Motor neuron (in vitro differentiated cells): Measurements from ENCODE around the gene TAF6. TPM values are rescaled to one million over a fixed set of nuclear protein-coding genes. Genes with fewer than 3 reads are reported as not detected.
A peak's percentile ranks its signal among the peaks of the same experiment; 100 is the strongest.
"Not testable (repeated sequence)": the region's sequence is repeated elsewhere in the genome, so short reads cannot be mapped to it uniquely, and the experiment has no call there.

Source experiments
- ATAC-seq, 8 experiments: fragments of 200-7000 bp; cut with Tn5 transposase; replicated peaks in 6 of 8; 2 replicates each; pipeline ENCODE4 v1.8.0; 2021; ENCODE audit warnings: mild to moderate bottlenecking in 8 of 8, moderate library complexity in 8 of 8
- H3K27ac ChIP-seq, 2 donors: fragments of 250-450 bp; sonication (Bioruptor Pico); 2 replicates each; pipeline ENCODE4 v1.9.0; 2021; ENCODE audit warnings: antibody characterized with exemption in 2 of 2, mild to moderate bottlenecking in 2 of 2, moderate library complexity in 1 of 2
- H3K4me1 ChIP-seq, 2 donors: fragments of 250-450 bp; sonication (Bioruptor Pico); replicated peaks in 1 of 2; 2 replicates each; pipeline ENCODE4 v1.6.1; 2021; ENCODE audit warnings: antibody characterized with exemption in 2 of 2, mild to moderate bottlenecking in 2 of 2, moderate library complexity in 1 of 2
- H3K4me3 ChIP-seq, 5 donors: fragments of 250-450 bp; sonication (Bioruptor Pico); 2 replicates each; pipeline ENCODE4 v1.9.0; 2021; ENCODE audit warnings: antibody characterized with exemption in 5 of 5, mild to moderate bottlenecking in 5 of 5, moderate library complexity in 4 of 5
- WGBS, 10 experiments: fragments of 450-650 bp; shearing (Covaris generic); methylation state at CpG; one replicate each; pipeline ENCODE4 v1.0.0; 2022; 5-methylcytosine and 5-hydroxymethylcytosine counted together
- in situ Hi-C, 9 experiments: fragments of 400-800 bp; cut with MboI; loops; one replicate each; pipeline ENCODE4 v1.15.0; 2021; ENCODE audit warnings: low sequenced_read_pairs in 9 of 9, low pct_unique_long_range_greater_than_20kb in 2 of 9; ENCODE audit not compliant: unreplicated experiment in 9 of 9
- total RNA-seq, 8 experiments: library from RNA; unstranded; fragments of 300-600 nt; gene quantifications; 2 replicates each; pipeline versions ENCODE4 v1.2.3 to v1.2.4, GENCODE V29; 2022

The TAF6 gene
- total RNA-seq, 8 experiments from 2014 or later, result 18.0 to 49.1 (median 33.5) TPM

- H3K4me3 ChIP-seq, result peak overlapping the region in 2 of 5 donors; percentile 69 to 93
- H3K27ac ChIP-seq, result no peak overlapping the region
- 40 to 100% (median 90%) methylated on average over 1 to 2 of the region's 5 CpGs; no CpG with 5 or more reads in 7 of the 10 experiments for WGBS, 10 experiments
- H3K4me1 ChIP-seq, result peaks cover 6 to 10% of the 10 kb centered on the region in 2 donors
- ATAC-seq, result no peak
- in situ Hi-C loops, result no loop called here
Observed at GRCh38 chr7:100157069-100157333, 37.8 kb upstream of the TAF6 start.

- H3K27ac ChIP-seq, result no peak overlapping the region
- in situ Hi-C loops, result no loop called here
- no peak overlapping the region for H3K4me3 ChIP-seq
- peaks cover 6 to 10% of the 10 kb centered on the region in 2 donors for H3K4me1 ChIP-seq
- no peak for ATAC-seq
- WGBS, 10 experiments, result 80 to 100% (median 91%) methylated on average over 1 to 13 of the region's 16 CpGs; no CpG with 5 or more reads in 4 of the 10 experiments
Observed at GRCh38 chr7:100156331-100157068, 37.3 kb upstream of the TAF6 start.

GRCh38 chr7:100155553-100156317 is 36.6 kb upstream of the TAF6 start:
- WGBS, 10 experiments, result 83 to 99% (median 90%) methylated on average over 2 to 15 of the region's 20 CpGs; no CpG with 5 or more reads in 2 of the 10 experiments
- no peak overlapping the region for H3K4me3 ChIP-seq

GRCh38 chr7:100154651-100155491 is 35.7 kb upstream of the TAF6 start:
- no peak for ATAC-seq
- Histone ChIP-seq H3K4me3 (no peak overlapping the region), H3K27ac (no peak overlapping the region), H3K4me1 (peaks cover 7 to 12% of the 10 kb centered on the region in 2 donors)
- in situ Hi-C loops, result no loop called here
- 40 to 81% (median 59%) methylated on average over 1 to 9 of the region's 30 CpGs; no CpG with 5 or more reads in 6 of the 10 experiments for WGBS, 10 experiments

More at GRCh38 chr7:100155553-100156317, 36.6 kb upstream of the TAF6 start:
- Histone ChIP-seq H3K4me1 (peaks cover 6 to 10% of the 10 kb centered on the region in 2 donors), H3K27ac (no peak overlapping the region)
- no peak for ATAC-seq
- in situ Hi-C loops, result no loop called here

GRCh38 chr7:100153708-100154535 is 34.8 kb upstream of the TAF6 start:
- Histone ChIP-seq H3K4me3 (no peak overlapping the region), H3K27ac (no peak overlapping the region), H3K4me1 (peaks cover 10 to 16% of the 10 kb centered on the region in 2 donors)
- 80 to 100% (median 94%) methylated on average over 1 to 3 of the region's 16 CpGs; no CpG with 5 or more reads in 4 of the 10 experiments for WGBS, 10 experiments
- no peak for ATAC-seq
- in situ Hi-C loops, result no loop called here

GRCh38 chr7:100152937-100153666 is 33.9 kb upstream of the TAF6 start:
- no peak overlapping the region for H3K4me3 ChIP-seq
- no peak overlapping the region for H3K27ac ChIP-seq
- no peak for ATAC-seq
- 60 to 100% (median 88%) methylated on average over 1 to 11 of the region's 18 CpGs; no CpG with 5 or more reads in 2 of the 10 experiments for WGBS, 10 experiments
- in situ Hi-C loops, result no loop called here
- H3K4me1 ChIP-seq, result peaks cover 12 to 18% of the 10 kb centered on the region in 2 donors

GRCh38 chr7:100152404-100152803 is 33.2 kb upstream of the TAF6 start:
- Histone ChIP-seq H3K27ac (no peak overlapping the region), H3K4me1 (peaks cover 11 to 15% of the 10 kb centered on the region in 2 donors), H3K4me3 (no peak overlapping the region)
- in situ Hi-C loops, result no loop called here
- ATAC-seq, result no peak

GRCh38 chr7:100148559-100149328 is 29.6 kb upstream of the TAF6 start, which contains the start of gene LAMTOR4:
Gene LAMTOR4, plus strand, starts transcription at chr7:100148918. Its CDS starts 55 bp downstream, at chr7:100148973.
- ATAC-seq, result peak; percentile 97 to 98 (median 98)
- H3K4me3 ChIP-seq, result peak within 1 kb of the TSS; percentile 68 to 90 (median 73)
- in situ Hi-C loops, result loop anchor here in 1 of 9 experiments (10.0 kb wide), 1 partner anchor 66 kb away; the partner anchor contains the start of gene PVRIG
- peak within 1 kb of the TSS; percentile 78 to 80 for H3K27ac ChIP-seq
- WGBS, 10 experiments, result 0 to 1% (median 0%) methylated on average over 1 to 14 of the region's 46 CpGs; no CpG with 5 or more reads in 6 of the 10 experiments
- H3K4me1 ChIP-seq, result peaks cover 7 to 9% of the 10 kb centered on the region in 2 donors

- Histone ChIP-seq H3K4me1 (peaks cover 7 to 9% of the 10 kb centered on the region in 2 donors), H3K4me3 (peak overlapping the region; percentile 20 to 78 (median 29)), H3K27ac (peak overlapping the region; percentile 63 to 74)
- in situ Hi-C loops, result loop anchor here in 1 of 9 experiments (10.0 kb wide), 1 partner anchor 67 kb away; the partner anchor contains the start of gene PVRIG
- WGBS, 10 experiments, result 6 to 100% (median 59%) methylated on average over 2 to 14 of the region's 14 CpGs; no CpG with 5 or more reads in 2 of the 10 experiments
- ATAC-seq, result peak in 1 of 8 experiments; percentile 6
Observed at GRCh38 chr7:100148225-100148558, 29.0 kb upstream of the TAF6 start.

- no peak overlapping the region for H3K4me3 ChIP-seq
- in situ Hi-C loops, result loop anchor here in 1 of 9 experiments (10.0 kb wide), 1 partner anchor 68 kb away; the partner anchor contains the start of gene PVRIG
- H3K27ac ChIP-seq, result no peak overlapping the region
- ATAC-seq, result no peak
- 70 to 100% (median 100%) methylated on average over 2 of the region's 2 CpGs; no CpG with 5 or more reads in 5 of the 10 experiments for WGBS, 10 experiments
- peaks cover 7 to 9% of the 10 kb centered on the region in 2 donors for H3K4me1 ChIP-seq
Observed at GRCh38 chr7:100147278-100147677, 28.1 kb upstream of the TAF6 start.

GRCh38 chr7:100146350-100146749 is 27.2 kb upstream of the TAF6 start:
- not testable (repeated sequence) for ATAC-seq, H3K4me1 ChIP-seq, H3K27ac ChIP-seq, H3K4me3 ChIP-seq
- 52 to 100% (median 88%) methylated on average over 1 to 4 of the region's 4 CpGs; no CpG with 5 or more reads in 4 of the 10 experiments for WGBS, 10 experiments
- in situ Hi-C loops, result loop anchor here in 1 of 9 experiments (10.0 kb wide), 1 partner anchor 68 kb away; the partner anchor contains the start of gene PVRIG
